ENCODE measurements around the gene OR1E2. TPM values are rescaled to one million over a fixed set of nuclear protein-coding genes. Genes with fewer than 3 reads are reported as not detected.
A peak's percentile ranks its signal among the peaks of the same experiment; 100 is the strongest.
"Not testable (repeated sequence)": the region's sequence is repeated elsewhere in the genome, so short reads cannot be mapped to it uniquely, and the experiment has no call there.

OR1E2 gene
- total RNA-seq, 1 experiment from 2014 or later, result not detected

GRCh38 chr17:3438368-3438767, 4.7 kb upstream of the OR1E2 start:
- BruUV-seq (replicated peaks), result no TSS peak
- H3K4me3 ChIP-seq (ENCODE audit: low read depth, low read length), result no peak overlapping the region
- H3K36me3 Mint-ChIP-seq (ENCODE audit: insufficient read depth, unreplicated experiment), result no peaks in the 10 kb centered on the region
- no peak overlapping the region for H3K27ac Mint-ChIP-seq (ENCODE audit: unreplicated experiment)
- intact Hi-C loops (cut with micrococcal nuclease; ENCODE audit: unreplicated experiment), result no loop called here
- no peaks in the 10 kb centered on the region for H3K4me1 Mint-ChIP-seq (ENCODE audit: low read depth, unreplicated experiment)
- no peaks in the 10 kb centered on the region for H3K4me1 ChIP-seq
- ChIA-PET POLR2A (no interaction called here), CTCF (no interaction called here)
- DNase-seq, result no peak
- H3K36me3 ChIP-seq (ENCODE audit: control insufficient read depth, insufficient read depth, low read length), result no peaks in the 10 kb centered on the region
- no peaks in the 10 kb centered on the region for H3K9me3 ChIP-seq
- no peaks in the 10 kb centered on the region for H3K27me3 ChIP-seq (replicated peaks; ENCODE audit: control insufficient read depth, insufficient read depth, low read length)
- TF ChIP-seq CTCF (IDR thresholded peaks at IDR 0.05; ENCODE audit: insufficient read depth in 1 of 2, low read depth in 1 of 2, low read length in 1 of 2, severe bottlenecking in 1 of 2, unreplicated experiment in 1 of 2), result no peak
- no peak overlapping the region for H3K4me3 Mint-ChIP-seq (ENCODE audit: unreplicated experiment)
- H3K27me3 Mint-ChIP-seq (ENCODE audit: insufficient read depth, unreplicated experiment), result peaks cover 13% of the 10 kb centered on the region
- H3K9me3 Mint-ChIP-seq (ENCODE audit: unreplicated experiment), result no peaks in the 10 kb centered on the region

GRCh38 chr17:3433215-3433614, 426 bp downstream of the OR1E2 start:
- peaks cover 12% of the 10 kb centered on the region for H3K9me3 Mint-ChIP-seq (ENCODE audit: unreplicated experiment)

GRCh38 chr17:3418222-3418621, 15.4 kb downstream of the OR1E2 start:
- H3K36me3 Mint-ChIP-seq (ENCODE audit: insufficient read depth, unreplicated experiment), result no peaks in the 10 kb centered on the region
- H3K36me3 ChIP-seq (ENCODE audit: control insufficient read depth, insufficient read depth, low read length), result no peaks in the 10 kb centered on the region
- no peaks in the 10 kb centered on the region for H3K4me1 ChIP-seq
- H3K27ac Mint-ChIP-seq (ENCODE audit: unreplicated experiment), result no peak overlapping the region
- BruUV-seq (replicated peaks), result no TSS peak
- intact Hi-C loops (cut with micrococcal nuclease; ENCODE audit: unreplicated experiment), result no loop called here
- no peaks in the 10 kb centered on the region for H3K9me3 ChIP-seq
- no peak overlapping the region for H3K4me3 Mint-ChIP-seq (ENCODE audit: unreplicated experiment)
- no peaks in the 10 kb centered on the region for H3K4me1 Mint-ChIP-seq (ENCODE audit: low read depth, unreplicated experiment)
- ChIA-PET POLR2A (no interaction called here), CTCF (no interaction called here)
- no peaks in the 10 kb centered on the region for H3K9me3 Mint-ChIP-seq (ENCODE audit: unreplicated experiment)
- H3K27me3 ChIP-seq (replicated peaks; ENCODE audit: control insufficient read depth, insufficient read depth, low read length), result no peaks in the 10 kb centered on the region
- H3K27me3 Mint-ChIP-seq (ENCODE audit: insufficient read depth, unreplicated experiment), result peaks cover 5% of the 10 kb centered on the region
- H3K4me3 ChIP-seq (ENCODE audit: low read depth, low read length), result no peak overlapping the region
- TF ChIP-seq CTCF (IDR thresholded peaks at IDR 0.05; ENCODE audit: insufficient read depth in 1 of 2, low read depth in 1 of 2, low read length in 1 of 2, severe bottlenecking in 1 of 2, unreplicated experiment in 1 of 2), result no peak
- DNase-seq, result no peak

More at GRCh38 chr17:3433215-3433614, 426 bp downstream of the OR1E2 start:
- CTCF ChIA-PET, result interaction anchor here (0.6 kb wide), 1 partner anchor 942 kb away, joined by 6 read pairs; no protein-coding TSS in a partner anchor
- H3K36me3 ChIP-seq (ENCODE audit: control insufficient read depth, insufficient read depth, low read length); POLR2A ChIA-PET; H3K27me3 ChIP-seq (replicated peaks; ENCODE audit: control insufficient read depth, insufficient read depth, low read length); H3K4me1 ChIP-seq; intact Hi-C loops (cut with micrococcal nuclease; ENCODE audit: unreplicated experiment); H3K4me3 Mint-ChIP-seq (ENCODE audit: unreplicated experiment); H3K36me3 Mint-ChIP-seq (ENCODE audit: insufficient read depth, unreplicated experiment); BruUV-seq (replicated peaks); H3K27ac Mint-ChIP-seq (ENCODE audit: unreplicated experiment); H3K4me3 ChIP-seq (ENCODE audit: low read depth, low read length); H3K4me1 Mint-ChIP-seq (ENCODE audit: low read depth, unreplicated experiment); H3K9me3 ChIP-seq: not testable (repeated sequence)
- DNase-seq, result peak; percentile 51 to 54
- H3K27me3 Mint-ChIP-seq (ENCODE audit: insufficient read depth, unreplicated experiment), result peaks cover 16% of the 10 kb centered on the region

- no peaks in the 10 kb centered on the region for H3K36me3 ChIP-seq (ENCODE audit: control insufficient read depth, insufficient read depth, low read length)
- no peaks in the 10 kb centered on the region for H3K4me1 ChIP-seq
- intact Hi-C loops (cut with micrococcal nuclease; ENCODE audit: unreplicated experiment), result no loop called here
- Mint-ChIP-seq H3K27me3 (ENCODE audit: insufficient read depth, unreplicated experiment) (peaks cover 6% of the 10 kb centered on the region), H3K4me3 (ENCODE audit: unreplicated experiment) (no peak overlapping the region), H3K27ac (ENCODE audit: unreplicated experiment) (no peak overlapping the region), H3K36me3 (ENCODE audit: insufficient read depth, unreplicated experiment) (no peaks in the 10 kb centered on the region), H3K9me3 (ENCODE audit: unreplicated experiment) (no peaks in the 10 kb centered on the region), H3K4me1 (ENCODE audit: low read depth, unreplicated experiment) (no peaks in the 10 kb centered on the region)
- no peak for TF ChIP-seq CTCF (IDR thresholded peaks at IDR 0.05; ENCODE audit: insufficient read depth in 1 of 2, low read depth in 1 of 2, low read length in 1 of 2, severe bottlenecking in 1 of 2, unreplicated experiment in 1 of 2)
- CTCF ChIA-PET, result no interaction called here
- POLR2A ChIA-PET, result no interaction called here
- H3K4me3 ChIP-seq (ENCODE audit: low read depth, low read length), result no peak overlapping the region
- no TSS peak for BruUV-seq (replicated peaks)
- H3K27me3 ChIP-seq (replicated peaks; ENCODE audit: control insufficient read depth, insufficient read depth, low read length), result no peaks in the 10 kb centered on the region
- no peaks in the 10 kb centered on the region for H3K9me3 ChIP-seq
- DNase-seq, result no peak
These were observed 18.0 kb downstream of the OR1E2 start for GRCh38 chr17:3415610-3416009.

- H3K27me3 Mint-ChIP-seq (ENCODE audit: insufficient read depth, unreplicated experiment); BruUV-seq (replicated peaks); H3K36me3 Mint-ChIP-seq (ENCODE audit: insufficient read depth, unreplicated experiment); DNase-seq; CTCF ChIA-PET; H3K27me3 ChIP-seq (replicated peaks; ENCODE audit: control insufficient read depth, insufficient read depth, low read length); H3K4me3 ChIP-seq (ENCODE audit: low read depth, low read length); H3K36me3 ChIP-seq (ENCODE audit: control insufficient read depth, insufficient read depth, low read length); H3K4me1 ChIP-seq; H3K4me1 Mint-ChIP-seq (ENCODE audit: low read depth, unreplicated experiment); H3K4me3 Mint-ChIP-seq (ENCODE audit: unreplicated experiment); H3K9me3 ChIP-seq; H3K27ac Mint-ChIP-seq (ENCODE audit: unreplicated experiment); POLR2A ChIA-PET; intact Hi-C loops (cut with micrococcal nuclease; ENCODE audit: unreplicated experiment): not testable (repeated sequence)
- H3K9me3 Mint-ChIP-seq (ENCODE audit: unreplicated experiment), result peaks cover 13% of the 10 kb centered on the region
These were observed 21.4 kb downstream of the OR1E2 start for GRCh38 chr17:3412216-3412615.
